ENCODE results near the gene PNLIPRP3.

- TF ChIP-seq CTCF (conservative IDR thresholded peaks at IDR 0.05; ENCODE audit: low read length) = peak; percentile 97
- TF ChIP-seq EZH2phosphoT487 (IDR thresholded peaks at IDR 0.05; ENCODE audit: borderline replicate concordance) = no peak
Measured at GRCh38 chr10:116444527-116445142, 17.0 kb downstream of the PNLIPRP3 start.
